GM12878 (cell line): Measurements from ENCODE around the gene PPP1R1B. TPM values are rescaled to one million over a fixed set of nuclear protein-coding genes. Genes with fewer than 3 reads are reported as not detected.

ENCODE experiments used
- ATAC-seq: fragments of 200-7000 bp; cut with Tn5 transposase; 3 replicates; pipeline ENCODE4 v1.9.1; 2020; ENCODE audit warnings: mild to moderate bottlenecking, moderate library complexity
- BruUV-seq: library from RNA; stranded (reverse); fragments of 400-500 nt; replicated peaks from 2 replicates; lab custom pipeline; 2021; lab: Mats Ljungman, UMichigan
- CTCF ChIA-PET: fragments of 300-600 bp; sonication (Branson Sonifier 250); formaldehyde crosslinking; extraction: SDS; loops from one replicate; lab custom pipeline; 2021; ENCODE audit warnings: inconsistent platforms; lab: Yijun Ruan, JAX
- POLR2A ChIA-PET: fragments of 350-600 bp; formaldehyde crosslinking; extraction: SDS; loops from one replicate; lab custom pipeline; 2021; ENCODE audit warnings: inconsistent platforms; lab: Charles Lee
- RAD21 ChIA-PET: fragments of 300-600 bp; sonication (Branson Sonifier 250); formaldehyde crosslinking; loops from one replicate; lab custom pipeline; 2023; ENCODE audit warnings: antibody characterized with exemption; ENCODE audit not compliant: unreplicated experiment; lab: Charles Lee
- SMC1A ChIA-PET: fragments of 300-600 bp; sonication (Branson Sonifier 250); formaldehyde crosslinking; loops from one replicate; lab custom pipeline; 2023; ENCODE audit not compliant: unreplicated experiment, uncharacterized antibody; lab: Charles Lee
- DNase-seq: peaks from one replicate; pipeline ENCODE4 v3.0.0-alpha.2; 2011; ENCODE audit warnings: low read depth, low spot score
- FAIRE-seq: peaks from 3 replicates; lab custom pipeline; 2011; peaks lifted over from hg19 to GRCh38; lab: Jason Lieb, UNC
- H2AFZ ChIP-seq: 2 replicates; pipeline ENCODE4 v1.6.0; 2011; ENCODE audit warnings: low read depth, low read length, control low read depth; ENCODE audit not compliant: control insufficient read depth
- H3K27ac ChIP-seq: 2 replicates; pipeline ENCODE4 v1.5.1; 2011; ENCODE audit warnings: control low read depth; ENCODE audit not compliant: control insufficient read depth, insufficient read depth
- H3K27me3 ChIP-seq, 2 experiments: replicated peaks in 1 of 2; 2 replicates each; pipeline versions ENCODE4 v1.6.0 to v1.6.1; 2011; ENCODE audit warnings: low read length in 1 of 2; ENCODE audit not compliant: control insufficient read depth in 2 of 2, insufficient read depth in 2 of 2
- H3K36me3 ChIP-seq, 2 experiments: 2 replicates each; pipeline ENCODE4 v1.5.1; 2011; ENCODE audit warnings: low read length in 1 of 2; ENCODE audit not compliant: control insufficient read depth in 2 of 2, insufficient read depth in 2 of 2
- H3K4me1 ChIP-seq: 2 replicates; pipeline ENCODE4 v1.6.1; 2011; ENCODE audit warnings: mild to moderate bottlenecking, low read length, moderate library complexity, mixed read lengths; ENCODE audit not compliant: control insufficient read depth, insufficient read depth
- H3K4me2 ChIP-seq: 2 replicates; pipeline ENCODE4 v1.6.0; 2011; ENCODE audit warnings: control low read depth; ENCODE audit not compliant: control insufficient read depth, insufficient read depth
- H3K4me3 ChIP-seq: fragments of 200-600 bp; sonication (generic); 2 replicates; pipeline ENCODE4 v1.5.1; 2016
- H3K79me2 ChIP-seq: 2 replicates; pipeline ENCODE4 v1.6.0; 2011; ENCODE audit warnings: low read length; ENCODE audit not compliant: control insufficient read depth, insufficient read depth
- H3K9ac ChIP-seq: 2 replicates; pipeline ENCODE4 v1.8.0; 2011; ENCODE audit warnings: low read length, control low read depth, mixed read lengths; ENCODE audit not compliant: control insufficient read depth, insufficient read depth
- H3K9me3 ChIP-seq: replicated peaks from 3 replicates; pipeline ENCODE4 v1.5.1; 2011; ENCODE audit warnings: mild to moderate bottlenecking, low read length; ENCODE audit not compliant: control insufficient read depth, insufficient read depth
- H4K20me1 ChIP-seq: 2 replicates; pipeline ENCODE4 v1.6.0; 2011; ENCODE audit not compliant: control insufficient read depth, insufficient read depth
- ATF7 ChIP-seq: fragments of 450-650 bp; IDR thresholded peaks from 2 replicates; pipeline ENCODE4 v1.6.1; 2016; ENCODE audit warnings: low read depth, mild to moderate bottlenecking
- BACH1 ChIP-seq: fragments of 450-650 bp; IDR thresholded peaks from 2 replicates; pipeline ENCODE4 v1.6.1; 2017; ENCODE audit warnings: mild to moderate bottlenecking, borderline replicate concordance
- BHLHE40 ChIP-seq, 2 experiments: fragments of 450-650 bp in 1 of 2; IDR thresholded peaks; 2 replicates each; pipeline ENCODE4 v1.6.1; 2011 to 2017; ENCODE audit warnings: low read depth in 2 of 2, borderline replicate concordance in 1 of 2, improper control_type of control experiment in 1 of 2, low read length in 1 of 2, mild to moderate bottlenecking in 1 of 2
- CBFB ChIP-seq: IDR thresholded peaks from 2 replicates; pipeline ENCODE4 v1.6.1; 2016; ENCODE audit warnings: antibody characterized with exemption, low read depth
- CBX3 ChIP-seq: fragments of 200-600 bp; sonication (generic); IDR thresholded peaks from 2 replicates; pipeline ENCODE4 v1.6.1; 2016; ENCODE audit warnings: low read depth, borderline replicate concordance
- CBX5 ChIP-seq: sonication (generic); IDR thresholded peaks from 2 replicates; pipeline ENCODE4 v1.6.1; 2016; ENCODE audit warnings: low read depth, moderate library complexity, mild to moderate bottlenecking, inconsistent platforms
- GABPA ChIP-seq: IDR thresholded peaks from 2 replicates; pipeline ENCODE4 v1.6.1; 2014; ENCODE audit warnings: antibody characterized with exemption, low read depth, mild to moderate bottlenecking, inconsistent platforms
- NBN ChIP-seq: fragments of 450-650 bp; IDR thresholded peaks from 2 replicates; pipeline ENCODE4 v1.6.1; 2016
- TCF12 ChIP-seq: IDR thresholded peaks from 2 replicates; pipeline ENCODE4 v1.6.1; 2011; ENCODE audit warnings: low read depth, mild to moderate bottlenecking, low read length
- YY1 ChIP-seq: IDR thresholded peaks from 2 replicates; pipeline ENCODE4 v1.6.1; 2011; ENCODE audit warnings: low read depth, mild to moderate bottlenecking, low read length
- ZBED1 ChIP-seq: IDR thresholded peaks from 2 replicates; pipeline ENCODE4 v1.6.1; 2016; ENCODE audit warnings: borderline replicate concordance
- ZNF207 ChIP-seq: fragments of 450-650 bp; IDR thresholded peaks from 2 replicates; pipeline ENCODE4 v1.6.1; 2014; ENCODE audit warnings: antibody characterized with exemption, mild to moderate bottlenecking, borderline replicate concordance
- WGBS: methylation state at CpG from one replicate; pipeline ENCODE4 v1.1.6; 2016; ENCODE audit warnings: low lambda C conversion rate; ENCODE audit not compliant: insufficient replicate concordance, insufficient coverage; ENCODE audit errors: missing lambda C conversion rate; 5-methylcytosine and 5-hydroxymethylcytosine counted together
- in situ Hi-C: fragments of 300-500 bp; cut with MboI; formaldehyde crosslinking; loops from 9 replicates; pipeline ENCODE4 v1.14.3; 2018; ENCODE audit warnings: mixed read lengths
- intact Hi-C: fragments of 100-400 bp; cut with micrococcal nuclease; formaldehyde crosslinking; loops from one replicate; pipeline ENCODE4 v1.14.2; 2022; ENCODE audit not compliant: unreplicated experiment
- polyA plus RNA-seq, 11 experiments: library from polyadenylated mRNA; depleted of rRNA in 4 of 11; unstranded in 6 of 11; stranded (reverse) in 5 of 11; fragments of >200 nt; fragmentation: Nextera tagmentation in 4 of 11; fragmentation: Illumina TruSeq in 1 of 11; extraction: Ambion mirVana in 4 of 11; extraction: Trizol in 1 of 11; gene quantifications; 1 replicate in 1 of 11; 2 replicates in 10 of 11; pipeline versions ENCODE4 v1.2.1 to v1.2.3, GENCODE V29; 2011 to 2016; ENCODE audit warnings: inconsistent platforms in 2 of 11, missing spikeins in 2 of 11, low read depth in 1 of 11
- total RNA-seq, 4 experiments: library from RNA; depleted of rRNA in 3 of 4; stranded (reverse); fragments of >200 nt in 3 of 4; fragmentation: Illumina TruSeq in 1 of 4; extraction: Trizol in 1 of 4; gene quantifications; 2 replicates each; pipeline versions ENCODE4 v1.2.1 to v1.2.3, GENCODE V29; 2013 to 2021
- TF ChIP-seq, protein P1 (sequence below): fragments of 450-650 bp; IDR thresholded peaks from 2 replicates; pipeline ENCODE4 v1.6.1; 2016; ENCODE audit warnings: mild to moderate bottlenecking
- TF ChIP-seq, protein P2 (sequence below): fragments of 150-350 bp; IDR thresholded peaks from 2 replicates; pipeline ENCODE4 v1.6.1; 2014; ENCODE audit warnings: mild to moderate bottlenecking, low read depth, low read length
- TF ChIP-seq, protein P3 (sequence below): fragments of 450-650 bp; IDR thresholded peaks from 2 replicates; pipeline ENCODE4 v1.6.1; 2018; ENCODE audit warnings: mild to moderate bottlenecking, low read depth, moderate library complexity; ENCODE audit not compliant: partially characterized antibody
- TF ChIP-seq, protein P4 (sequence below): IDR thresholded peaks from 2 replicates; pipeline ENCODE4 v1.6.1; 2011; ENCODE audit warnings: borderline replicate concordance, low read depth, mild to moderate bottlenecking, moderate library complexity, low read length; ENCODE audit not compliant: insufficient read depth, poor library complexity, severe bottlenecking

The PPP1R1B gene
- total and polyA plus RNA-seq, 10 of the 15 experiments (the other 5 are each of a cell fraction or from before 2014, with no cell fraction given), result 0.08 TPM; not detected in 9

DNA sequence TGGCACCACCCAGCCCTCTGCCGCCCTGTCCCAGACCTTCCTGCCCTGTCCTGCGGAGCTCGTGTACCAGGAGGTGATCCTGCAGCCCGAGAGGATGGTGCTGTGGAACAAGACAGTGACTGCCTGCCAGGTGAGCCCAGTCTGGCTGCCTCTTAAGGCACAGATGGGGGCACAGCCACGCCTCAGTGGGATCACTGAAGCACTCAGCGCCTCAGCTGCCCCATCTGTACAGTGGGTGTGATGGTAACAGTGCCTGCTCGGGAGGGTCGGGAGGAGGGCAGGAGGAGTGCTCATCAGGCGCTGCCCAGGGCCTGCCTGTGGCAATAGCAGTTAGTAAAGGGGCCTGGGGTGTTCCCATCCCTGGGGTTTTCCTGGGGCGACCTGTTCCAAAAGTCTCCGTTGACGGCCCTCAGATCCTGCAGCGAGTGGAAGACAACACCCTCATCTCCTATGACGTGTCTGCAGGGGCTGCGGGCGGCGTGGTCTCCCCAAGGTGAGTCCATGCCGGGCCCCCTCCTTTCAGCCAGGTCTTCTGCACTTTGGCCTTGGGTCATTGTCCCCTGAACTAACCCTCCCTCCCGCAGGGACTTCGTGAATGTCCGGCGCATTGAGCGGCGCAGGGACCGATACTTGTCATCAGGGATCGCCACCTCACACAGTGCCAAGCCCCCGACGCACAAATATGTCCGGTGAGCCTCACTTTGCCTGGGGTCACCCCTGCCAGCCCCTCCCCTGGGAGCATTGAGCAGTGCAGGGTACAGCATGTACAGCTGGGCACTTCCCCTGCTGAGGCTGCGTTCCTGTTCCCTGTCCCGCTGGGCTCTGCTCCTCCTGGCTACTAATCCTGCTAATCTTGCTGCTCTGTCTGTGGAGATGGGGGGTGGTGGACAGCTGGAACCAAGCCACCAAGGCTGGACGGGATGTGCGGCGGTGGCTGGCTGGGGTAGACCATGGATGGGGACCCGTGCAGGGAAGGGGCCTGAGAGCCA is 33.9 kb downstream of the PPP1R1B start:
- ATAC-seq, result no peak
- Histone ChIP-seq H3K9me3 (no peaks in the 10 kb centered on the region), H3K9ac (no peak overlapping the region), H3K79me2 (no peaks in the 10 kb centered on the region), H3K27ac (no peak overlapping the region), H3K4me2 (no peak overlapping the region), H3K36me3 (peaks cover 12 to 24% of the 10 kb centered on the region in 2 experiments; a peak in 3 of 4 replicates), H2AFZ (no peak overlapping the region), H4K20me1 (no peaks in the 10 kb centered on the region), H3K4me3 (no peak overlapping the region), H3K27me3 (no peaks in the 10 kb centered on the region), H3K4me1 (peaks cover 6% of the 10 kb centered on the region; the same call in 1 of the 2 replicates)
- SMC1A ChIA-PET, result interaction anchor here (1.0 kb wide), 1 partner anchor 37 kb away, joined by 3 read pairs; no protein-coding TSS in a partner anchor
- RAD21 ChIA-PET, result no interaction called here
- FAIRE-seq, result no peak
- CTCF ChIA-PET, result interaction anchor here (0.8 kb wide), 1 partner anchor 27 kb away, joined by 4 read pairs; no protein-coding TSS in a partner anchor
- in situ Hi-C loops, result no loop called here
- 88% methylated on average over 35 of the region's 35 CpGs for WGBS
- intact Hi-C loops, result no loop called here
- BruUV-seq, result no TSS peak
- POLR2A ChIA-PET, result no interaction called here
- DNase-seq, result no peak
- TF ChIP-seq, protein P1, sequence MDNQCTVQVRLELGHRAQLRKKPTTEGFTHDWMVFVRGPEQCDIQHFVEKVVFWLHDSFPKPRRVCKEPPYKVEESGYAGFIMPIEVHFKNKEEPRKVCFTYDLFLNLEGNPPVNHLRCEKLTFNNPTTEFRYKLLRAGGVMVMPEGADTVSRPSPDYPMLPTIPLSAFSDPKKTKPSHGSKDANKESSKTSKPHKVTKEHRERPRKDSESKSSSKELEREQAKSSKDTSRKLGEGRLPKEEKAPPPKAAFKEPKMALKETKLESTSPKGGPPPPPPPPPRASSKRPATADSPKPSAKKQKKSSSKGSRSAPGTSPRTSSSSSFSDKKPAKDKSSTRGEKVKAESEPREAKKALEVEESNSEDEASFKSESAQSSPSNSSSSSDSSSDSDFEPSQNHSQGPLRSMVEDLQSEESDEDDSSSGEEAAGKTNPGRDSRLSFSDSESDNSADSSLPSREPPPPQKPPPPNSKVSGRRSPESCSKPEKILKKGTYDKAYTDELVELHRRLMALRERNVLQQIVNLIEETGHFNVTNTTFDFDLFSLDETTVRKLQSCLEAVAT, result no peak
- TF ChIP-seq TCF12 (no peak), NBN (no peak), GABPA (no peak), ZNF207 (no peak), ZBED1 (no peak), CBFB (no peak), BHLHE40 (IDR thresholded peaks at IDR 0.05; ENCODE audit: borderline replicate concordance in 1 of 2, low read depth in 2 of 2, low read length in 1 of 2) (no peak), CBX5 (no peak), ATF7 (no peak), BACH1 (no peak), YY1 (no peak), CBX3 (no peak)
- TF ChIP-seq, protein P2, sequence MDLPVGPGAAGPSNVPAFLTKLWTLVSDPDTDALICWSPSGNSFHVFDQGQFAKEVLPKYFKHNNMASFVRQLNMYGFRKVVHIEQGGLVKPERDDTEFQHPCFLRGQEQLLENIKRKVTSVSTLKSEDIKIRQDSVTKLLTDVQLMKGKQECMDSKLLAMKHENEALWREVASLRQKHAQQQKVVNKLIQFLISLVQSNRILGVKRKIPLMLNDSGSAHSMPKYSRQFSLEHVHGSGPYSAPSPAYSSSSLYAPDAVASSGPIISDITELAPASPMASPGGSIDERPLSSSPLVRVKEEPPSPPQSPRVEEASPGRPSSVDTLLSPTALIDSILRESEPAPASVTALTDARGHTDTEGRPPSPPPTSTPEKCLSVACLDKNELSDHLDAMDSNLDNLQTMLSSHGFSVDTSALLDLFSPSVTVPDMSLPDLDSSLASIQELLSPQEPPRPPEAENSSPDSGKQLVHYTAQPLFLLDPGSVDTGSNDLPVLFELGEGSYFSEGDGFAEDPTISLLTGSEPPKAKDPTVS, result no peak
- TF ChIP-seq, protein P3, sequence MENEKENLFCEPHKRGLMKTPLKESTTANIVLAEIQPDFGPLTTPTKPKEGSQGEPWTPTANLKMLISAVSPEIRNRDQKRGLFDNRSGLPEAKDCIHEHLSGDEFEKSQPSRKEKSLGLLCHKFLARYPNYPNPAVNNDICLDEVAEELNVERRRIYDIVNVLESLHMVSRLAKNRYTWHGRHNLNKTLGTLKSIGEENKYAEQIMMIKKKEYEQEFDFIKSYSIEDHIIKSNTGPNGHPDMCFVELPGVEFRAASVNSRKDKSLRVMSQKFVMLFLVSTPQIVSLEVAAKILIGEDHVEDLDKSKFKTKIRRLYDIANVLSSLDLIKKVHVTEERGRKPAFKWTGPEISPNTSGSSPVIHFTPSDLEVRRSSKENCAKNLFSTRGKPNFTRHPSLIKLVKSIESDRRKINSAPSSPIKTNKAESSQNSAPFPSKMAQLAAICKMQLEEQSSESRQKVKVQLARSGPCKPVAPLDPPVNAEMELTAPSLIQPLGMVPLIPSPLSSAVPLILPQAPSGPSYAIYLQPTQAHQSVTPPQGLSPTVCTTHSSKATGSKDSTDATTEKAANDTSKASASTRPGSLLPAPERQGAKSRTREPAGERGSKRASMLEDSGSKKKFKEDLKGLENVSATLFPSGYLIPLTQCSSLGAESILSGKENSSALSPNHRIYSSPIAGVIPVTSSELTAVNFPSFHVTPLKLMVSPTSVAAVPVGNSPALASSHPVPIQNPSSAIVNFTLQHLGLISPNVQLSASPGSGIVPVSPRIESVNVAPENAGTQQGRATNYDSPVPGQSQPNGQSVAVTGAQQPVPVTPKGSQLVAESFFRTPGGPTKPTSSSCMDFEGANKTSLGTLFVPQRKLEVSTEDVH, result no peak
- TF ChIP-seq, protein P4, sequence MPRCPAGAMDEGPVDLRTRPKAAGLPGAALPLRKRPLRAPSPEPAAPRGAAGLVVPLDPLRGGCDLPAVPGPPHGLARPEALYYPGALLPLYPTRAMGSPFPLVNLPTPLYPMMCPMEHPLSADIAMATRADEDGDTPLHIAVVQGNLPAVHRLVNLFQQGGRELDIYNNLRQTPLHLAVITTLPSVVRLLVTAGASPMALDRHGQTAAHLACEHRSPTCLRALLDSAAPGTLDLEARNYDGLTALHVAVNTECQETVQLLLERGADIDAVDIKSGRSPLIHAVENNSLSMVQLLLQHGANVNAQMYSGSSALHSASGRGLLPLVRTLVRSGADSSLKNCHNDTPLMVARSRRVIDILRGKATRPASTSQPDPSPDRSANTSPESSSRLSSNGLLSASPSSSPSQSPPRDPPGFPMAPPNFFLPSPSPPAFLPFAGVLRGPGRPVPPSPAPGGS, result no peak
